Epithelial cell of proximal tubule (primary cell): ENCODE data around the gene OOSP4B. TPM values are rescaled to one million over a fixed set of nuclear protein-coding genes. Genes with fewer than 3 reads are reported as not detected.

ENCODE experiments used
- DNase-seq: peaks from one replicate; pipeline ENCODE4 v3.0.0-alpha.2; 2011; ENCODE audit warnings: low read depth
- H3K4me3 ChIP-seq: 2 replicates; pipeline ENCODE4 v1.5.1; 2011; ENCODE audit warnings: low read depth, mild to moderate bottlenecking, low read length
- CTCF ChIP-seq: conservative IDR thresholded peaks from 2 replicates; pipeline ENCODE4 v1.5.1; 2012; ENCODE audit warnings: low read depth, mild to moderate bottlenecking, low read length
- total RNA-seq: library from RNA; depleted of rRNA; stranded (reverse); fragments of >200 nt; gene quantifications from 2 replicates; pipeline ENCODE4 v1.2.3, GENCODE V29; 2015

The OOSP4B gene
- total RNA-seq, 1 donor from 2014 or later, result not detected

GRCh38 chr11:59984368-59984767 lies 32.6 kb upstream of the OOSP4B start:
- H3K4me3 ChIP-seq, result no peak overlapping the region
- no peak for DNase-seq
- no peak for TF ChIP-seq CTCF

GRCh38 chr11:59990421-59990820 lies 26.6 kb upstream of the OOSP4B start:
- H3K4me3 ChIP-seq, result no peak overlapping the region
- no peak for TF ChIP-seq CTCF
- DNase-seq, result no peak

- TF ChIP-seq CTCF, result no peak
- no peak overlapping the region for H3K4me3 ChIP-seq
- DNase-seq, result no peak
Measured at GRCh38 chr11:59992425-59992824, 24.6 kb upstream of the OOSP4B start.

- no peak for DNase-seq
Measured at GRCh38 chr11:59997800-59998199, 19.2 kb upstream of the OOSP4B start.

GRCh38 chr11:59999691-60000090 lies 17.3 kb upstream of the OOSP4B start:
- TF ChIP-seq CTCF, result no peak
- H3K4me3 ChIP-seq, result no peak overlapping the region
- no peak for DNase-seq

More at GRCh38 chr11:59997800-59998199, 19.2 kb upstream of the OOSP4B start:
- TF ChIP-seq CTCF, result no peak
- H3K4me3 ChIP-seq, result no peak overlapping the region

DNA sequence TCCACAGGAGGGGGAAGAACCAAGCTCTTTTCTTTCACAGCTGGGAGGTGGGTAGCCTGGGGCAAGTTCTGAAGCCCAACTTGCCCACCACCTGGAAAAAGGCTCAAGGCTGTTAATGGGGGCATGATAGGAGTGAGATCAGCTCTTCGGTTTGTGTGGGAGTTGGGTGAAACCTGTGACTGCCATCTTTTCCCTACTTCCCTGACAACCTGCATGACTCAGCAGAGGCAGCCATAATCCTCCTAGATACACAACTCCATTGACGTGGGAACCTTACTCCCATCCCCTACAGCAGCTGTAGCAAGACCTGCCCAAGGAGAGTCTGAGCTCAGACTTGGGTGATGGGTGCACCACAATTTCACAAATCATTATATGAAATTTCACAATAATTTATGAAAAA lies 13.3 kb upstream of the OOSP4B start:
- no peak for DNase-seq
- no peak for TF ChIP-seq CTCF
- H3K4me3 ChIP-seq, result no peak overlapping the region

- DNase-seq, result no peak
- H3K4me3 ChIP-seq, result no peak overlapping the region
- no peak for TF ChIP-seq CTCF
Measured at GRCh38 chr11:60005360-60005759, 11.6 kb upstream of the OOSP4B start.
